DOHH2 (cell line): ENCODE data around the gene FAM47B.

Experiments
- H3F3A ChIP-seq: fragments of 200-600 bp; sonication (generic), shearing (Covaris generic); 2 replicates; pipeline ENCODE4 v1.6.0; 2016; ENCODE audit warnings: antibody characterized with exemption, mild to moderate bottlenecking; ENCODE audit not compliant: control insufficient read depth, insufficient read depth
- H3K27ac ChIP-seq: fragments of 200-600 bp; sonication (generic); 2 replicates; pipeline ENCODE4 v1.5.1; 2014; ENCODE audit warnings: low read depth, mild to moderate bottlenecking, low read length, moderate library complexity
- H3K27me3 ChIP-seq: fragments of 200-600 bp; sonication (generic); 2 replicates; pipeline ENCODE4 v1.6.1; 2014; ENCODE audit warnings: mild to moderate bottlenecking, low read length, mixed read lengths; ENCODE audit not compliant: control insufficient read depth
- H3K36me3 ChIP-seq: fragments of 200-600 bp; sonication (generic); 2 replicates; pipeline ENCODE4 v1.6.1; 2014; ENCODE audit warnings: mild to moderate bottlenecking, low read length, moderate library complexity, mixed read lengths; ENCODE audit not compliant: control insufficient read depth
- H3K4me1 ChIP-seq: fragments of 200-600 bp; sonication (generic); 2 replicates; pipeline ENCODE4 v1.6.1; 2014; ENCODE audit warnings: mild to moderate bottlenecking, low read length, mixed read lengths; ENCODE audit not compliant: control insufficient read depth
- H3K4me2 ChIP-seq: fragments of 200-600 bp; sonication (generic); 2 replicates; pipeline ENCODE4 v1.6.0; 2014; ENCODE audit warnings: mild to moderate bottlenecking, low read length, moderate library complexity
- H3K4me3 ChIP-seq: fragments of 200-600 bp; sonication (generic); 2 replicates; pipeline ENCODE4 v1.5.1; 2014; ENCODE audit warnings: mild to moderate bottlenecking, low read length, mixed read lengths
- H3K79me2 ChIP-seq: fragments of 200-600 bp; sonication (generic); 2 replicates; pipeline ENCODE4 v1.6.1; 2014; ENCODE audit warnings: mild to moderate bottlenecking, low read length, mixed read lengths; ENCODE audit not compliant: control insufficient read depth
- H3K9me2 ChIP-seq: fragments of 200-600 bp; sonication (generic); replicated peaks from 2 replicates; pipeline ENCODE4 v1.6.1; 2014; ENCODE audit warnings: mild to moderate bottlenecking, low read length, mixed read lengths; ENCODE audit not compliant: control insufficient read depth
- H3K9me3 ChIP-seq: fragments of 200-600 bp; sonication (generic); 2 replicates; pipeline ENCODE4 v1.6.1; 2014; ENCODE audit warnings: antibody characterized with exemption, low read length, mixed read lengths; ENCODE audit not compliant: control insufficient read depth, insufficient read depth
- H4K20me1 ChIP-seq: fragments of 200-600 bp; sonication (generic); 2 replicates; pipeline ENCODE4 v1.6.0; 2014; ENCODE audit warnings: low read depth, mild to moderate bottlenecking, antibody characterized with exemption, low read length, moderate library complexity; ENCODE audit not compliant: control insufficient read depth, insufficient read depth
- CTCF ChIP-seq: fragments of 200-600 bp; sonication (generic); IDR thresholded peaks from one replicate; pipeline ENCODE4 v1.5.1; 2014; ENCODE audit warnings: antibody characterized with exemption, mild to moderate bottlenecking, low read depth, low read length; ENCODE audit not compliant: poor library complexity, severe bottlenecking
- EZH2phosphoT487 ChIP-seq: fragments of 200-600 bp; sonication (generic); IDR thresholded peaks from 2 replicates; pipeline ENCODE4 v1.6.1; 2017; ENCODE audit warnings: borderline replicate concordance, mild to moderate bottlenecking, antibody characterized with exemption, low read length, moderate library complexity, mixed read lengths

Gene FAM47B

GRCh38 chrX:34927866-34928265 is 14.7 kb upstream of the FAM47B start:
- H3K4me3 ChIP-seq, result no peak overlapping the region
- H3K79me2 ChIP-seq, result no peaks in the 10 kb centered on the region
- H3K36me3 ChIP-seq, result no peaks in the 10 kb centered on the region
- TF ChIP-seq EZH2phosphoT487 (no peak), CTCF (no peak)
- H3K9me3 ChIP-seq, result no peaks in the 10 kb centered on the region
- no peak overlapping the region for H3K27ac ChIP-seq
- H3F3A ChIP-seq, result no peaks in the 10 kb centered on the region
- no peaks in the 10 kb centered on the region for H3K27me3 ChIP-seq
- no peaks in the 10 kb centered on the region for H3K4me1 ChIP-seq
- no peaks in the 10 kb centered on the region for H4K20me1 ChIP-seq
- H3K9me2 ChIP-seq, result no peaks in the 10 kb centered on the region
- no peak overlapping the region for H3K4me2 ChIP-seq

- Histone ChIP-seq H3K79me2 (no peaks in the 10 kb centered on the region), H3K36me3 (no peaks in the 10 kb centered on the region), H3K27ac (no peak overlapping the region), H3K27me3 (no peaks in the 10 kb centered on the region), H3K4me1 (no peaks in the 10 kb centered on the region), H3K4me2 (no peak overlapping the region), H4K20me1 (no peaks in the 10 kb centered on the region), H3F3A (no peaks in the 10 kb centered on the region), H3K9me2 (no peaks in the 10 kb centered on the region), H3K9me3 (no peaks in the 10 kb centered on the region), H3K4me3 (no peak overlapping the region)
- TF ChIP-seq CTCF (no peak), EZH2phosphoT487 (no peak)
Observed at GRCh38 chrX:34943235-34943634, 639 bp downstream of the FAM47B start.

- no peaks in the 10 kb centered on the region for H3K9me3 ChIP-seq
- H3K27ac ChIP-seq, result no peak overlapping the region
Observed at GRCh38 chrX:34956916-34957315, 14.3 kb downstream of the FAM47B start.

More at GRCh38 chrX:34956916-34957315, 14.3 kb downstream of the FAM47B start:
- H3K9me2 ChIP-seq, result no peaks in the 10 kb centered on the region
- no peaks in the 10 kb centered on the region for H3F3A ChIP-seq
- no peaks in the 10 kb centered on the region for H4K20me1 ChIP-seq
- no peaks in the 10 kb centered on the region for H3K79me2 ChIP-seq
- H3K4me2 ChIP-seq, result no peak overlapping the region
- H3K4me1 ChIP-seq, result no peaks in the 10 kb centered on the region
- TF ChIP-seq CTCF, result no peak
- no peak for TF ChIP-seq EZH2phosphoT487
- no peaks in the 10 kb centered on the region for H3K36me3 ChIP-seq
- H3K4me3 ChIP-seq, result no peak overlapping the region
- no peaks in the 10 kb centered on the region for H3K27me3 ChIP-seq
